GM23338 (cell line): ENCODE results near the gene DLK1. TPM values are rescaled to one million over a fixed set of nuclear protein-coding genes. Genes with fewer than 3 reads are reported as not detected.

ENCODE experiments used
- ATAC-seq: fragments of 200-7000 bp; cut with Tn5 transposase; 3 replicates; pipeline ENCODE4 v1.9.1; 2020
- DNase-seq: peaks from one replicate; pipeline ENCODE4 v3.0.0-alpha.2; 2015; ENCODE audit warnings: low spot score
- H2AFZ ChIP-seq: fragments of 200-600 bp; sonication (generic); 2 replicates; pipeline ENCODE4 v1.8.0; 2016; ENCODE audit warnings: antibody characterized with exemption, mild to moderate bottlenecking, moderate library complexity
- H3F3A ChIP-seq: fragments of 200-600 bp; sonication (generic); replicated peaks from 2 replicates; pipeline ENCODE4 v1.8.0; 2017; ENCODE audit warnings: antibody characterized with exemption, mixed run types, low read depth
- H3K27ac ChIP-seq: fragments of 200-600 bp; sonication (generic); 2 replicates; pipeline ENCODE4 v1.6.1; 2016; ENCODE audit warnings: low read depth
- H3K27me3 ChIP-seq: fragments of 200-600 bp; sonication (generic); 2 replicates; pipeline ENCODE4 v1.8.0; 2016; ENCODE audit warnings: mild to moderate bottlenecking, mixed run types, moderate library complexity; ENCODE audit not compliant: insufficient read depth
- H3K36me3 ChIP-seq: fragments of 200-600 bp; sonication (generic); 2 replicates; pipeline ENCODE4 v1.8.0; 2016; ENCODE audit warnings: mild to moderate bottlenecking; ENCODE audit not compliant: insufficient read depth
- H3K4me1 ChIP-seq: fragments of 200-600 bp; sonication (generic); 2 replicates; pipeline ENCODE4 v1.8.0; 2016; ENCODE audit warnings: mild to moderate bottlenecking, moderate library complexity; ENCODE audit not compliant: insufficient read depth
- H3K4me2 ChIP-seq: fragments of 200-600 bp; sonication (generic); 2 replicates; pipeline ENCODE4 v1.7.1; 2017; ENCODE audit warnings: mixed run types
- H3K4me3 ChIP-seq: fragments of 200-600 bp; sonication (generic); 2 replicates; pipeline ENCODE4 v1.6.1; 2016; ENCODE audit warnings: mixed run types
- H3K79me2 ChIP-seq: fragments of 200-600 bp; sonication (generic); replicated peaks from 2 replicates; pipeline ENCODE4 v1.8.0; 2017; ENCODE audit warnings: mild to moderate bottlenecking; ENCODE audit not compliant: insufficient read depth
- H3K9me2 ChIP-seq: fragments of 200-600 bp; sonication (generic); 2 replicates; pipeline ENCODE4 v1.8.0; 2017; ENCODE audit not compliant: insufficient read depth
- H4K20me1 ChIP-seq: fragments of 200-600 bp; sonication (generic); replicated peaks from 2 replicates; pipeline ENCODE4 v1.8.0; 2017; ENCODE audit warnings: mild to moderate bottlenecking; ENCODE audit not compliant: insufficient read depth
- H3K27ac Mint-ChIP-seq: 2 replicates; pipeline ENCODE4 v1.8.0; 2020; ENCODE audit warnings: inconsistent platforms, mild to moderate bottlenecking, moderate library complexity, mixed read lengths
- H3K27me3 Mint-ChIP-seq: 3 replicates; pipeline ENCODE4 v1.8.0; 2022; ENCODE audit warnings: low read depth, mild to moderate bottlenecking, moderate library complexity, mixed read lengths, inconsistent platforms; ENCODE audit not compliant: insufficient read depth, poor library complexity
- H3K36me3 Mint-ChIP-seq: 3 replicates; pipeline ENCODE4 v1.8.0; 2021; ENCODE audit warnings: low read depth, mild to moderate bottlenecking, inconsistent platforms, moderate library complexity, mixed read lengths
- H3K4me1 Mint-ChIP-seq: 3 replicates; pipeline ENCODE4 v1.8.0; 2020; ENCODE audit warnings: mild to moderate bottlenecking, inconsistent platforms, mixed read lengths
- H3K4me3 Mint-ChIP-seq: 3 replicates; pipeline ENCODE4 v1.8.0; 2021; ENCODE audit warnings: moderate library complexity, mild to moderate bottlenecking, inconsistent platforms, mixed read lengths
- H3K9me3 Mint-ChIP-seq: 3 replicates; pipeline ENCODE4 v1.8.0; 2020; ENCODE audit warnings: moderate library complexity, mild to moderate bottlenecking, inconsistent platforms, mixed read lengths
- CREB1 ChIP-seq: fragments of 250-450 bp; sonication (Bioruptor Pico); IDR thresholded peaks from 2 replicates; pipeline ENCODE4 v1.5.0; 2020; ENCODE audit warnings: low read depth, mild to moderate bottlenecking, moderate library complexity
- EZH2 ChIP-seq: fragments of 200-600 bp; sonication (generic); IDR thresholded peaks from one replicate; pipeline ENCODE4 v1.8.0; 2017; ENCODE audit warnings: antibody characterized with exemption, mild to moderate bottlenecking, low read depth; ENCODE audit not compliant: unreplicated experiment
- EZH2phosphoT487 ChIP-seq: fragments of 200-600 bp; sonication (generic); IDR thresholded peaks from one replicate; pipeline ENCODE4 v1.8.1; 2018; ENCODE audit warnings: antibody characterized with exemption; ENCODE audit not compliant: unreplicated experiment
- JUNB ChIP-seq: IDR thresholded peaks from one replicate; pipeline ENCODE4 v1.6.1; 2016; ENCODE audit warnings: antibody characterized with exemption; ENCODE audit not compliant: unreplicated experiment
- NANOG ChIP-seq: IDR thresholded peaks from 2 replicates; pipeline ENCODE4 v1.6.1; 2016; ENCODE audit warnings: antibody characterized with exemption, borderline replicate concordance
- REST ChIP-seq: IDR thresholded peaks from one replicate; pipeline ENCODE4 v1.6.1; 2018; ENCODE audit warnings: antibody characterized with exemption; ENCODE audit not compliant: unreplicated experiment
- STAT1 ChIP-seq: IDR thresholded peaks from one replicate; pipeline ENCODE4 v1.6.1; 2016; ENCODE audit warnings: antibody characterized with exemption; ENCODE audit not compliant: unreplicated experiment
- ZNF114 ChIP-seq: fragments of 250-450 bp; sonication (Bioruptor Pico); IDR thresholded peaks from 2 replicates; pipeline ENCODE4 v1.5.0; 2020; ENCODE audit warnings: mild to moderate bottlenecking, moderate library complexity
- ZNF331 ChIP-seq: fragments of 250-450 bp; sonication (Bioruptor Pico); IDR thresholded peaks from 2 replicates; pipeline ENCODE4 v1.5.0; 2020; ENCODE audit warnings: low read depth, mild to moderate bottlenecking, moderate library complexity
- polyA plus RNA-seq: library from polyadenylated mRNA; unstranded; fragments of >200 nt; fragmentation: Nextera tagmentation; extraction: Ambion mirVana; gene quantifications from 2 replicates; pipeline ENCODE4 v1.2.1, GENCODE V29; 2016
- total RNA-seq: library from RNA; depleted of rRNA; stranded (reverse); fragments of >200 nt; shearing (Covaris generic); gene quantifications from 2 replicates; pipeline ENCODE4 v1.2.3, GENCODE V29; 2014
- TF ChIP-seq, protein P1 (sequence below): fragments of 250-450 bp; sonication (Bioruptor Pico); IDR thresholded peaks from 2 replicates; pipeline ENCODE4 v1.5.0; 2020; ENCODE audit warnings: mild to moderate bottlenecking, moderate library complexity
- TF ChIP-seq, protein P2 (sequence below): IDR thresholded peaks from 2 replicates; pipeline ENCODE4 v1.6.1; 2016; ENCODE audit warnings: antibody characterized with exemption
- TF ChIP-seq, protein P3 (sequence below), 2 experiments: fragments of 200-600 bp in 1 of 2; sonication (generic) in 1 of 2; conservative IDR thresholded peaks; 2 replicates each; pipeline versions ENCODE4 v1.5.1 to v1.6.1; 2016 to 2017; ENCODE audit warnings: antibody characterized with exemption in 2 of 2, low read depth in 2 of 2, mild to moderate bottlenecking in 2 of 2, moderate library complexity in 1 of 2

The DLK1 gene
- total and polyA plus RNA-seq, 2 experiments from 2014 or later, result 1.1 to 1.2 TPM

GRCh38 chr14:100775351-100775830 lies 48.7 kb downstream of the DLK1 start:
- no peaks in the 10 kb centered on the region for H3K79me2 ChIP-seq
- Mint-ChIP-seq H3K27ac (no peak overlapping the region), H3K4me3 (no peak overlapping the region), H3K36me3 (peaks cover 14% of the 10 kb centered on the region), H3K9me3 (peaks cover 16% of the 10 kb centered on the region), H3K4me1 (no peaks in the 10 kb centered on the region; the same call in 2 of the 3 replicates), H3K27me3 (peaks cover 11% of the 10 kb centered on the region)
- H3K4me2 ChIP-seq, result no peak overlapping the region
- H3K27me3 ChIP-seq, result no peaks in the 10 kb centered on the region
- no peak for ATAC-seq
- DNase-seq, result no peak
- no peaks in the 10 kb centered on the region for H3K4me1 ChIP-seq
- H3K36me3 ChIP-seq, result no peaks in the 10 kb centered on the region
- H3K4me3 ChIP-seq, result no peak overlapping the region
- no peak overlapping the region for H3K27ac ChIP-seq
- H3F3A ChIP-seq, result no peaks in the 10 kb centered on the region
- no peak overlapping the region for H2AFZ ChIP-seq
- no peaks in the 10 kb centered on the region for H4K20me1 ChIP-seq
- no peaks in the 10 kb centered on the region for H3K9me2 ChIP-seq
- TF ChIP-seq REST (no peak), CREB1 (no peak), EZH2phosphoT487 (no peak), NANOG (no peak), STAT1 (no peak), EZH2 (no peak), JUNB (no peak), ZNF114 (CRISPR knock-in tag) (no peak), ZNF331 (no peak)
- TF ChIP-seq, protein P1, sequence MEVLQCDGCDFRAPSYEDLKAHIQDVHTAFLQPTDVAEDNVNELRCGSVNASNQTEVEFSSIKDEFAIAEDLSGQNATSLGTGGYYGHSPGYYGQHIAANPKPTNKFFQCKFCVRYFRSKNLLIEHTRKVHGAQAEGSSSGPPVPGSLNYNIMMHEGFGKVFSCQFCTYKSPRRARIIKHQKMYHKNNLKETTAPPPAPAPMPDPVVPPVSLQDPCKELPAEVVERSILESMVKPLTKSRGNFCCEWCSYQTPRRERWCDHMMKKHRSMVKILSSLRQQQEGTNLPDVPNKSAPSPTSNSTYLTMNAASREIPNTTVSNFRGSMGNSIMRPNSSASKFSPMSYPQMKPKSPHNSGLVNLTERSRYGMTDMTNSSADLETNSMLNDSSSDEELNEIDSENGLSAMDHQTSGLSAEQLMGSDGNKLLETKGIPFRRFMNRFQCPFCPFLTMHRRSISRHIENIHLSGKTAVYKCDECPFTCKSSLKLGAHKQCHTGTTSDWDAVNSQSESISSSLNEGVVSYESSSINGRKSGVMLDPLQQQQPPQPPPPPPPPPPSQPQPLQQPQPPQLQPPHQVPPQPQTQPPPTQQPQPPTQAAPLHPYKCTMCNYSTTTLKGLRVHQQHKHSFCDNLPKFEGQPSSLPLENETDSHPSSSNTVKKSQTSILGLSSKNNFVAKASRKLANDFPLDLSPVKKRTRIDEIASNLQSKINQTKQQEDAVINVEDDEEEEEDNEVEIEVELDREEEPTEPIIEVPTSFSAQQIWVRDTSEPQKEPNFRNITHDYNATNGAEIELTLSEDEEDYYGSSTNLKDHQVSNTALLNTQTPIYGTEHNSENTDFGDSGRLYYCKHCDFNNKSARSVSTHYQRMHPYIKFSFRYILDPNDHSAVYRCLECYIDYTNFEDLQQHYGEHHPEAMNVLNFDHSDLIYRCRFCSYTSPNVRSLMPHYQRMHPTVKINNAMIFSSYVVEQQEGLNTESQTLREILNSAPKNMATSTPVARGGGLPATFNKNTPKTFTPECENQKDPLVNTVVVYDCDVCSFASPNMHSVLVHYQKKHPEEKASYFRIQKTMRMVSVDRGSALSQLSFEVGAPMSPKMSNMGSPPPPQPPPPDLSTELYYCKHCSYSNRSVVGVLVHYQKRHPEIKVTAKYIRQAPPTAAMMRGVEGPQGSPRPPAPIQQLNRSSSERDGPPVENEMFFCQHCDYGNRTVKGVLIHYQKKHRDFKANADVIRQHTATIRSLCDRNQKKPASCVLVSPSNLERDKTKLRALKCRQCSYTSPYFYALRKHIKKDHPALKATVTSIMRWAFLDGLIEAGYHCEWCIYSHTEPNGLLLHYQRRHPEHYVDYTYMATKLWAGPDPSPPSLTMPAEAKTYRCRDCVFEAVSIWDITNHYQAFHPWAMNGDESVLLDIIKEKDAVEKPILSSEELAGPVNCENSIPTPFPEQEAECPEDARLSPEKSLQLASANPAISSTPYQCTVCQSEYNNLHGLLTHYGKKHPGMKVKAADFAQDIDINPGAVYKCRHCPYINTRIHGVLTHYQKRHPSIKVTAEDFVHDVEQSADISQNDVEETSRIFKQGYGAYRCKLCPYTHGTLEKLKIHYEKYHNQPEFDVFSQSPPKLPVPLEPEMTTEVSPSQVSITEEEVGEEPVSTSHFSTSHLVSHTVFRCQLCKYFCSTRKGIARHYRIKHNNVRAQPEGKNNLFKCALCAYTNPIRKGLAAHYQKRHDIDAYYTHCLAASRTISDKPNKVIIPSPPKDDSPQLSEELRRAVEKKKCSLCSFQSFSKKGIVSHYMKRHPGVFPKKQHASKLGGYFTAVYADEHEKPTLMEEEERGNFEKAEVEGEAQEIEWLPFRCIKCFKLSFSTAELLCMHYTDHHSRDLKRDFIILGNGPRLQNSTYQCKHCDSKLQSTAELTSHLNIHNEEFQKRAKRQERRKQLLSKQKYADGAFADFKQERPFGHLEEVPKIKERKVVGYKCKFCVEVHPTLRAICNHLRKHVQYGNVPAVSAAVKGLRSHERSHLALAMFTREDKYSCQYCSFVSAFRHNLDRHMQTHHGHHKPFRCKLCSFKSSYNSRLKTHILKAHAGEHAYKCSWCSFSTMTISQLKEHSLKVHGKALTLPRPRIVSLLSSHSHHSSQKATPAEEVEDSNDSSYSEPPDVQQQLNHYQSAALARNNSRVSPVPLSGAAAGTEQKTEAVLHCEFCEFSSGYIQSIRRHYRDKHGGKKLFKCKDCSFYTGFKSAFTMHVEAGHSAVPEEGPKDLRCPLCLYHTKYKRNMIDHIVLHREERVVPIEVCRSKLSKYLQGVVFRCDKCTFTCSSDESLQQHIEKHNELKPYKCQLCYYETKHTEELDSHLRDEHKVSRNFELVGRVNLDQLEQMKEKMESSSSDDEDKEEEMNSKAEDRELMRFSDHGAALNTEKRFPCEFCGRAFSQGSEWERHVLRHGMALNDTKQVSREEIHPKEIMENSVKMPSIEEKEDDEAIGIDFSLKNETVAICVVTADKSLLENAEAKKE (CRISPR knock-in tag), result no peak
- TF ChIP-seq, protein P2, sequence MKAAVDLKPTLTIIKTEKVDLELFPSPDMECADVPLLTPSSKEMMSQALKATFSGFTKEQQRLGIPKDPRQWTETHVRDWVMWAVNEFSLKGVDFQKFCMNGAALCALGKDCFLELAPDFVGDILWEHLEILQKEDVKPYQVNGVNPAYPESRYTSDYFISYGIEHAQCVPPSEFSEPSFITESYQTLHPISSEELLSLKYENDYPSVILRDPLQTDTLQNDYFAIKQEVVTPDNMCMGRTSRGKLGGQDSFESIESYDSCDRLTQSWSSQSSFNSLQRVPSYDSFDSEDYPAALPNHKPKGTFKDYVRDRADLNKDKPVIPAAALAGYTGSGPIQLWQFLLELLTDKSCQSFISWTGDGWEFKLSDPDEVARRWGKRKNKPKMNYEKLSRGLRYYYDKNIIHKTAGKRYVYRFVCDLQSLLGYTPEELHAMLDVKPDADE, result no peak
- TF ChIP-seq, protein P3, sequence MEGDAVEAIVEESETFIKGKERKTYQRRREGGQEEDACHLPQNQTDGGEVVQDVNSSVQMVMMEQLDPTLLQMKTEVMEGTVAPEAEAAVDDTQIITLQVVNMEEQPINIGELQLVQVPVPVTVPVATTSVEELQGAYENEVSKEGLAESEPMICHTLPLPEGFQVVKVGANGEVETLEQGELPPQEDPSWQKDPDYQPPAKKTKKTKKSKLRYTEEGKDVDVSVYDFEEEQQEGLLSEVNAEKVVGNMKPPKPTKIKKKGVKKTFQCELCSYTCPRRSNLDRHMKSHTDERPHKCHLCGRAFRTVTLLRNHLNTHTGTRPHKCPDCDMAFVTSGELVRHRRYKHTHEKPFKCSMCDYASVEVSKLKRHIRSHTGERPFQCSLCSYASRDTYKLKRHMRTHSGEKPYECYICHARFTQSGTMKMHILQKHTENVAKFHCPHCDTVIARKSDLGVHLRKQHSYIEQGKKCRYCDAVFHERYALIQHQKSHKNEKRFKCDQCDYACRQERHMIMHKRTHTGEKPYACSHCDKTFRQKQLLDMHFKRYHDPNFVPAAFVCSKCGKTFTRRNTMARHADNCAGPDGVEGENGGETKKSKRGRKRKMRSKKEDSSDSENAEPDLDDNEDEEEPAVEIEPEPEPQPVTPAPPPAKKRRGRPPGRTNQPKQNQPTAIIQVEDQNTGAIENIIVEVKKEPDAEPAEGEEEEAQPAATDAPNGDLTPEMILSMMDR (conservative IDR thresholded peaks at IDR 0.05; ENCODE audit: low read depth in 2 of 2), result no peak
